Stimulated activated CD8-positive, alpha-beta memory T cell treated with anti-CD3 and anti-CD28 coated beads, Interleukin-15, amount 100 ng/mL, for 24 hours (primary cell): ENCODE data around the gene CDH23.

ENCODE experiments used
- DNase-seq: peaks from one replicate; pipeline ENCODE4 v3.0.0-alpha.2; 2020; ENCODE audit warnings: low read depth

The CDH23 gene

GRCh38 chr10:71726580-71727104 is 329.9 kb downstream of the CDH23 start:
- DNase-seq: no peak

- no peak for DNase-seq
These were observed 330.5 kb downstream of the CDH23 start for GRCh38 chr10:71727105-71727737.

GRCh38 chr10:71727738-71728737 is 331.3 kb downstream of the CDH23 start:
- no peak for DNase-seq

GRCh38 chr10:71729161-71729636 is 332.5 kb downstream of the CDH23 start:
- DNase-seq: no peak

- no peak for DNase-seq
These were observed 335.1 kb downstream of the CDH23 start for GRCh38 chr10:71731791-71732190.

GRCh38 chr10:71734797-71735196 is 338.1 kb downstream of the CDH23 start:
- no peak for DNase-seq

GRCh38 chr10:71735709-71736569 is 339.2 kb downstream of the CDH23 start:
- DNase-seq: no peak

GRCh38 chr10:71736570-71736952 is 339.8 kb downstream of the CDH23 start:
- DNase-seq: no peak

- no peak for DNase-seq
These were observed 340.5 kb downstream of the CDH23 start for GRCh38 chr10:71737001-71737833.

GRCh38 chr10:71737834-71738197 is 341.1 kb downstream of the CDH23 start:
- DNase-seq: no peak

- DNase-seq: no peak
These were observed 342.7 kb downstream of the CDH23 start for GRCh38 chr10:71739358-71739900.

GRCh38 chr10:71740069-71740653 is 343.4 kb downstream of the CDH23 start:
- no peak for DNase-seq

GRCh38 chr10:71741029-71741428 is 344.3 kb downstream of the CDH23 start:
- DNase-seq: no peak

GRCh38 chr10:71741671-71742070 is 345.0 kb downstream of the CDH23 start:
- DNase-seq: no peak

GRCh38 chr10:71742301-71743088 is 345.8 kb downstream of the CDH23 start:
- no peak for DNase-seq

- DNase-seq: no peak
These were observed 346.5 kb downstream of the CDH23 start for GRCh38 chr10:71743089-71743838.

- DNase-seq: no peak
These were observed 347.1 kb downstream of the CDH23 start for GRCh38 chr10:71743866-71744265.

GRCh38 chr10:71744897-71745663 is 348.4 kb downstream of the CDH23 start:
- DNase-seq: no peak
